Suppressor macrophage treated with lipopolysaccharide for 1 hour (primary cell): ENCODE data around the gene CNTLN.
A peak's percentile ranks its signal among the peaks of the same experiment; 100 is the strongest.

Source experiments
- DNase-seq, 3 donors: peaks; one replicate each; pipeline ENCODE4 v3.0.0-alpha.2; 2020 to 2022

Gene CNTLN, protein sequence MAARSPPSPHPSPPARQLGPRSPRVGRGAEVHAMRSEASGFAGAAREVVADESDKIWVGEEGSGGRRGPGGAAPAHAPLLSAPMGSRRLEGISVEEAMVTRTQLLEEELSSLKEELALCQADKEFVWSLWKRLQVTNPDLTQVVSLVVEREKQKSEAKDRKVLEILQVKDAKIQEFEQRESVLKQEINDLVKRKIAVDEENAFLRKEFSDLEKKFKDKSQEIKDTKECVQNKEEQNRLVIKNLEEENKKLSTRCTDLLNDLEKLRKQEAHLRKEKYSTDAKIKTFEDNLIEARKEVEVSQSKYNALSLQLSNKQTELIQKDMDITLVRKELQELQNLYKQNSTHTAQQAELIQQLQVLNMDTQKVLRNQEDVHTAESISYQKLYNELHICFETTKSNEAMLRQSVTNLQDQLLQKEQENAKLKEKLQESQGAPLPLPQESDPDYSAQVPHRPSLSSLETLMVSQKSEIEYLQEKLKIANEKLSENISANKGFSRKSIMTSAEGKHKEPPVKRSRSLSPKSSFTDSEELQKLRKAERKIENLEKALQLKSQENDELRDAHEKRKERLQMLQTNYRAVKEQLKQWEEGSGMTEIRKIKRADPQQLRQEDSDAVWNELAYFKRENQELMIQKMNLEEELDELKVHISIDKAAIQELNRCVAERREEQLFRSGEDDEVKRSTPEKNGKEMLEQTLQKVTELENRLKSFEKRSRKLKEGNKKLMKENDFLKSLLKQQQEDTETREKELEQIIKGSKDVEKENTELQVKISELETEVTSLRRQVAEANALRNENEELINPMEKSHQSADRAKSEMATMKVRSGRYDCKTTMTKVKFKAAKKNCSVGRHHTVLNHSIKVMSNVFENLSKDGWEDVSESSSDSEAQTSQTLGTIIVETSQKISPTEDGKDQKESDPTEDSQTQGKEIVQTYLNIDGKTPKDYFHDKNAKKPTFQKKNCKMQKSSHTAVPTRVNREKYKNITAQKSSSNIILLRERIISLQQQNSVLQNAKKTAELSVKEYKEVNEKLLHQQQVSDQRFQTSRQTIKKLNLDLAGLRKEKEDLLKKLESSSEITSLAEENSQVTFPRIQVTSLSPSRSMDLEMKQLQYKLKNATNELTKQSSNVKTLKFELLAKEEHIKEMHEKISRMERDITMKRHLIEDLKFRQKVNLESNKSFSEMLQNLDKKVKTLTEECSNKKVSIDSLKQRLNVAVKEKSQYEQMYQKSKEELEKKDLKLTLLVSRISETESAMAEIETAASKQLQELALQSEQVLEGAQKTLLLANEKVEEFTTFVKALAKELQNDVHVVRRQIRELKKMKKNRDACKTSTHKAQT (N-terminal part only)

DNA sequence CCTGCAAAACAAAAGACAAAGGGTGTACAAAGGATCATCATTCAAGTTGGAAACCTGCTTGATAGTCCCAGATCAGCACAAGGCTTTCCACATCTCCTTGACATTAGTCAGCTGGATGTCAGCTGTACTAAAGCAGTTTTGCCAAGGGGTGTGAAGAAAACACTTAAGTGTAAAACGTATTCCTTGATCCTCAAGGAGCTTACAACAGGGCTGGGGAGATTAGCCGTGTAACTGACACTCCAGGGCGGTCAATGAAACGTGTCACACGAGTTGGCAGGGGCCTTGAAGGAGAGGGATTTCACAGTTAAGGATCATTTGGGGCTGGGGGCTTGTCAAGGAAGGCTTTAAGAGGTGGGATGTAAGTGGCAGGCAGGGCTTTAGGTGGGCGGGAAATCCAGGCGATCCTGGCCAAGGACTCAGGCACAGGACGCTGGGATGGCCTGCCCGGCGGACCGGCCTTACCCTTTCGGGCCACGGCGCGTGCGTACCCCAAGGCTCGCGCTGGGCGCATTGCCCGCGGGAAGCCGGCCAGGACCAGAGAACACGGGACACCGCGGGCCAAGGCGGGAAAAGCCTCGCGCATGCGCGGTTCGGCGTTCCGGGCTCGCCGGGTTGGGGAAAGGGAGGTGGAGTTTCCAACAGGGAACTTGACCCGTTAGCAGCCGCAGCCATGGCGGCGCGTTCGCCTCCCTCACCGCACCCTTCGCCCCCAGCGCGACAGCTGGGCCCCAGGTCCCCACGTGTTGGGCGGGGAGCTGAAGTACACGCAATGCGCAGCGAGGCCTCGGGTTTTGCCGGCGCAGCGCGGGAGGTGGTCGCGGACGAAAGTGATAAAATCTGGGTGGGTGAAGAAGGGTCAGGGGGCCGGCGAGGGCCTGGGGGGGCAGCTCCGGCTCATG is at the start of gene CNTLN:
CNTLN (plus strand) TSS at position 645 of the 899 bp plus-strand sequence; CDS start at position 671, 26 bp downstream.
- DNase-seq, result peak; percentile 96 to 98 (median 97)

DNA sequence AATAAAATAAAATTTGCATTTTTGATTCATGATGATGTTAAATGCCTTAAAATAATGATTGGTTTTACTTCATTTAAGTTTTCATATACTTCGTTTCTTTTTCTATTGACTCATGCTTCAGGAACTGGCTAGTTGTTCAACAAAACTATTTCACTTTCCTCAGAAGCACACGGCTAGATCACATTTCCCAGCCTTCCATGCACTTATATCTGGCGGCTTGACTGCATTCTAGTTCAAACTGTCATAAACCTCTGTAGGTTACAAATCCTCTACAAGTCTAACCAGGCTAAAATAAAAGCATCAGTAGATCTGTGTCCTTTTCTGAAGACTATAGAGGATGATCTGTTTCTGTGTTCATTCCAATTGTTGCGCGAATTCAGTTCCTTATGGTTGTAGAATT is 46.3 kb upstream of the CNTLN start:
- no peak for DNase-seq

DNA sequence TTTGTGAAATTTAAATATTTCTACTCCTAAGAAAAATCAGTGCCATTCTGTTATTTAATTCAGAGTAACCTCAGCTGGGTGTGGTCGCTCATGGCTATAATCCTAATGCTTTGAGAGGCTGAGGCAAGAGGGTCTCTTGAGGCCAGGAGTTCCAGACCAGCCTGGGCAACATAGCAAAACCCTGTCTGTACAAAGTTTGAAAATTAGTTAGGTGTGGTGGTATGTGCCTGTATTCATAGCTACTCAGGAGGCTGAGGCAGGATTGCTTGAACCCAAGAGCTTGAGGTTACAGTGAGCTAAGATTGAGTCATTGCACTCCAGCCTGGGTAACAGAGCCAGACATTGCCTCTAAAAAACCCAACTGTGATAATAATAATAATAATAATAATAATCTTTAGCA is 44.8 kb upstream of the CNTLN start:
- DNase-seq, result no peak

DNA sequence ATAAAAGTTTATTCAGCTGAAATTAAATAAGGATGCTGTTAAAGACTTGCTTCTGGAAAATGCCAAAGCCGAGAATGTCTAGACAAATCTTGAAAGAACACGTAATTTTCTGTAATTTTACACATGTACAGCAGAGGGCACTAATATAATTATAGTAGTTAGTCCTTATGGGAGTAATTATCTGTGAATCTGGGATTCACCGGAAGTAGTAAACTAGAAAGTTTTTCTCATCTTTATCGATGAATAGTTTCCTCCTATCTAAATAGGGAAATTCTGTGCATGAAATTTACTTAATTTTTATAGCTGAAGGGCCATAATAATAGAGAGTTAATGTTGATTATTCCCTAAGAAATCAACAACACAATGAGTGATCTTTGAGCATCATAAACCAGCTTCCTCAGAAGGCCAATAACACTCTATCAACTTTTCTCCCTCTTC is 18.4 kb upstream of the CNTLN start:
- peak; percentile 29 to 79 (median 74) for DNase-seq

DNA sequence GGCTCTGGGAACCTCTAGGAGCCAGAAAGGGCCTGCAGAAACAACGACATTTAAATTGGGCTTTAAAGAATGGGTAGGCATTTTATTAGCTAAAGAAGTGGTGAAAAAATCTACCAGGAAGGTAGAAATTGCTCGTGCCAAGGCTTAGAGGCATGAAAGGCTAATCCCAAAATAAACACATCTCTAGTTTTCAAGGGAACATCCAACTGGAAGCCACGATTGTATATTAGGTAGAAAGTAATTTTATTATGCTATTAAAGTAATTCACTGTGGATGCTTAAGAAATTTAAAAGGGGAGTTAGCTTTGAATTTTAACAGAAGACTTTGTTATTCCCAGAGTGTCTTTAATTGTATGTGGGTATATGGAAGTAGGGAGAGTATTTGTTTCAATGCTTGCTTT is 17.5 kb upstream of the CNTLN start:
- DNase-seq, result peak in 1 of 3 donors; percentile 8

DNA sequence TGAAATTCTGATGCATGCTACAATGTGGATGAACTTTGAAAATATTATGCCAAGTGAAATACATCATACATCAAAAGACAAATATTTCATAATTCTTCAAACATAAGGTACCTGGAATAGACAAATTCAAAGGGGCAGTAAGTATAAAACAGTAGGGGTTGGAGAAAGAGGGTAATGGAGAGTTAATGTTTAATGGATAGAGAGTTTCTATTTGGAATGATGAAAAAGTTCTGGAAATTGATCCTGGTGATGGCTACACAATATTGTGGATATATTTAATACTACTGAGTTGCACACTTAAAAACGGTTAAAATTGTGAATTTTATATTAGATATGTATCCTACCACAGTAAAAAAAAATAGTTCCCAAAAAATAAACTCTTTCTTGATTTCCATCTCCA is 14.6 kb upstream of the CNTLN start:
- DNase-seq, result no peak

DNA sequence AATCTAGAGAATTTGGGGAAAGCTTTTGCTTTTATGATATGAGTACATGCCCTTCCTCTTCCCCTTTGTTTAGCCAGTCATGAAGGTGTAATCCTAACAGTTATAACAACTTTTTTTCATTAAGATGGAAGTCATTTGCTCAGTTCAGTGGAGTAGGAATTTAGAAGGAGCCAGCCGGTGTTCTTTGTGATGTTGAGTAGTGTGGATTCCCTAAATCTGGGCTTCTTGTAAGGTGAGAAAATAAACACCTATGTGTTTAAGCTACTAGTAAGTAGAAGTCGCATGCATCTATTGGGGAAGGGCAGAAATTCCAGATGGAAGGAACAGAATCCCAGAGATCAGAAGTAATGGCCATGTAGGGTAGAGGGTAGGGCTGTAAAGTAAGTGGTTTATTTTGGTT is 13.6 kb upstream of the CNTLN start:
- no peak for DNase-seq

DNA sequence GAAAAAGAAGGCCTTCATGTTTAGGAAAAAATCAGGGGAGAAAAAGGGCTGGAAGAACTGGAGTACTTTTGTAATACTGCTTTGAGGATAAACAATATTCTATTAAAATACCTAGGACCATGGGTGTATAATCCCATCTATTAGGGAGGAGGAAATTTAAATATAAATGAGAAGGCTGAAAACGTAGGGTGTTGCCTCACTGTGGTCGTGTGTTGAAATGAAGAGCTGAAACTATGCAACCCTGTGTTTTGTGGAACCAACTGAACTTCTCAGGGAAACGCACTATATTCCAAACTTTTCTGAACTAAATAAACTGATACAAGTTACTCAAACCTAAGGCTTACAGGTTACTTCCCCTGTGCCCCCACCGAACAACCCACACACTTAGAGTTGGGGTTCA is 4.5 kb upstream of the CNTLN start:
- DNase-seq, result peak; percentile 45 to 61 (median 52)

DNA sequence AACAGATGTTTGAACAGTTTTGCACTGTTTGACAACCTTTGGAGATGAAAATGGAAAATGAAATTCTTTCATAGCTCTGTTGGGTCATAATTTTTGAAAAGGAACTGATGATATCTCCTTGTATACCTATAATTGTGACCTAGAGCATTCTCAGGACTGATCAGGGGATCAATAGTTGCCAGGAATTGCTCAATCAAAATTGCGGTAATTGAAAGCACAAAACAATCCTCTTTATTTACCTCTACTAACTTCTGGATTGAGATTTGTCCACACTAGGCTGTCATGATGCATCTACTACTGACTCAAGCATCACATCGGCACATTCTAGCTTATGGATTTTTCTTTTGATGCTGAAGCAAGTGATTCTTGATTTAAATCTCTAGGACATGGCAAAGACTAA is 4.1 kb upstream of the CNTLN start:
- no peak for DNase-seq

DNA sequence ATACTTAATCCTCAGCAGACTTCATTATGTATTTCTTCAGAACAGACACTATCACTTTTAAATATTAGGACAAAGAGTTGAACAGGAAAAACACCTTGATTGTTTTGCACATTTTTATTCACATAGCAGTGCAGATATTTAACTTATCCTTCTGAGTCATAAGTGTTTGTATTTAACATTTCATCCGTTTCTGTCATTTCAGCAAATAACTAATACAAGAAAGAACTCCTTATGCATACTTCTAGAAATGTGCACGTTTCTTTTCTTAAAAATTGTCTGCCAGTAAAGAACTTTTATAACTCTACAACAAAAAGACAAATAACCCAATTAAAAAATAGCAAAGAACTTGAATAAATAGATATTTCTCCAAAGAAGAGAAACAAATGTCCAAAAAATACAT is 3.3 kb upstream of the CNTLN start:
- no peak for DNase-seq

DNA sequence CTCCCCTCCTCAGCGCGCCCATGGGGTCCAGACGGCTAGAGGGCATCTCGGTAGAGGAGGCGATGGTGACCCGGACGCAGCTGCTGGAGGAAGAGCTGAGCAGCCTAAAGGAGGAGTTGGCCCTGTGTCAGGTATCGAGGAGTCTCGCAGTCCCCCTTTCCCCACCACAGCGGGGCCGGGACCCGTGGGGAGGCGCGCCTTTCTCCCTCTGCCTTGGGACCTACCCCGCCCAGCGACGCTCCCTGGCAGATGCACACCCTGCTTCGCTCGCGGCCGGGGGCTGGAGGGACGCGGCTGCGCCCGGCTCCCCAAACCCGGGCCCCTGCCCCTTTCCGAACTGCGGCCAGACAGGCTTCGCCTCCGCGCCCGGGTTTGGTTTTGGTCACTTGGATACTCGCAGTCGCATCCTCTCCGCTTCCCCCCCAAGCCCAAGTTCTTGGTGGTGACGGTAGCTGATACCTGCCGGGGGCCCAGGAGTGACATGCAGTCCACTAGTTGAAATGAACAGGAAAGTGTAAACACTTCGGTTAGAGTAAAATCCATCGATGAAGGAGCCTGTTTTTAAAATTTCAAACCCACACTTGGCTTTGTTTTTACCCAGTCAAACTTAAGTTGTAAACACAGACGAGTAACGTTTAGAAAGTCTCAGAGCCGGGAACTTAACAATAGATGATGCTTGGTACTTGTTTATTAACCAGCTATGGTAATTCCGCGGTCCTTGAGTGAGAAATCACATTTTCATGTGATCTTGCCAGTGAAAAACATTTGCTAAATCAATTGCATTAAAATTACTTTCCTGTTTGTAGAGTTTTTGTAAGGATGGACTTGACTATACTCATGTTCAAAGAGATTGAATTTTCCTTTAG is 688 bp downstream of the CNTLN start:
- DNase-seq, result peak; percentile 30 to 66 (median 31)

DNA sequence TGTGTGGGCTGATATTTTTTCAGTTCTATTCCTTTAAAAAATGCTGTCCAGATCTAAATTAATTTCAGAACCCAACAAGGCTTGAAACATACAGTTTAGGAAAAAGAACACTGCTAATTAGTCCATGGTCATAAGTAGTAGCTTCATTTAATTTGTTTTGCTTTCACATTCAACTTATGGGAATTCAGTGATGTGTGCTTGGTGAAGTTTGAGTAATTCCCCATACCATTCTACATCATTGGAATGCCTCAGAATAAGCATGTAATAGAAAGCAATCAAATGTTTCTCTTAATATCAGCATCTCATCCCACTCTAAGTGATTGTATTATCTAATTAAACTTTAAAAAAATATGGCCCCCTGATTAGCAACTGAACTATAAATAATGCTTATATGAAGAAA is 2.7 kb downstream of the CNTLN start:
- DNase-seq, result peak in 2 of 3 donors; percentile 27 to 53

DNA sequence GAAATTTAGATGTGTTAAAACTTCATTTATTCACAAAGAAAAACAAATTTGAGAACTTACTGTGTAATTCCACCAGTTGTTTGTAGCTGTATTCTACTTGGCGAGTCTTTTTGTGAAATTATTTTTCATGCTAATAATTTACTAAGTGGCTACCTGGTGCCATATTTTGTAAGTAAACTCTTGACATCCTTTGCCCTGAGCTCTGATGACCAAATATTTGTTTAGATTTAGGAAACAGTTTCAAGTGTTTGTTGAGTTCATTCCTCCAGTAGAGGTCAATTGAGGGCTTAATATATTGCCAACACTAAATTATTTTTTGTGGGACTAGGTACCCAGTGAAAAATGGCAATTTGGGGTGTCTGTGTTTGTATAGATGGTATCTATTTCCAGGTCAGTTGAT is 3.7 kb downstream of the CNTLN start:
- DNase-seq, result no peak

DNA sequence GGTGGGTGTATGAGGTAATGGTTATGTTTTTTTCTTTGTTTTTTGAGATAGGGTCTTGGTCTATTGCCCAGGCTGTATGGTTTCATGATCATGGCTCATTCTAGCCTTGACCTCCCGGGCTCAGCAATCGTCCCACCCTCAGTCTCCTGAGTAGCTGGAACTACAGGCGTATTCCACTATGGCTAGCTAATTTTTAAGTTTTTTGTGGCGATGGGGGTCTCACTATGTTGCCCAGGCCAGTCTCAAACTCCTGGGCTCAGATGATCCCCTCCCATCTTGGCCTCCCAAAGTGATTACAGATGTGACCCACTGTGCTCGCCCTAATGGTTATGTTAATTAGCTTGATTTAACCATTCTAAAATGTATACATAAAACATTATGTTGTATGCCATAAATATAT is 5.6 kb downstream of the CNTLN start:
- no peak for DNase-seq

DNA sequence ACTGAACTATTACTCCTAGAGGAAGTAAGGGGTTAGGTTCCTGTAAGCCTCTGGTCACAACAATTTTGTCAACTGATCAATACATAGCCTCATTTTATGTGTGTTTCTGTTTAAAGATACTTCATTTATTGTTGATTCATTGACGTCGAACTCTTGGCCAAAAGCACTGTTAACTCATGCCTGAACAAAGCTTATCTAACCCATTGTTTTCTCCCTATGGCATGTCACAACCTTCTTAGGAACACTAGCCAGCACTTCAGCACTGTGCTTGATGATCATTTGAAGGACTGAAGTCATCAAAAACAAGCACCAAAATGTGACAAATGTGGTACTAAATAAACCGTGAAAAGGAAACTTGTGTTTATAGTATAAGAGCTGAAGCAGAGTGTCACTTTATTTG is 13.5 kb downstream of the CNTLN start:
- no peak for DNase-seq

DNA sequence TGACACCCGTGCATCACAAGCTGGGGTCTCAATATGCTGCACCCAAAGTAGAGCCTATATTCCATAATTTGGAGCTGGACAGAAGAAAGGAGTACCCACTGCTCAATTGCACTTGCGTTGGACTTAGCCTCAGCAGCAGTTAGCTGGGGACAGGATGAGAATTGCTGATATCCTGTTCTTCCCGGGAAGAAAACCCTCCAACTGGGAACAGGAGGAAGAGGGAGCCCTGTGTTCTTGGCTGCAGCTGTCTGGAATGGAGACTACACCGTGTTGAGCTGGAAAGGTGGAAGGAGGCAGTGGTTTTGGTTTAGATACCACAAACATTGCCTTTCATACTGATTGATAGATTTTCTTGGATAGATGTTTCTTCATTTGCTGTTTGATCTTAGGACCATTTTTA is 24.6 kb downstream of the CNTLN start:
- DNase-seq, result no peak

DNA sequence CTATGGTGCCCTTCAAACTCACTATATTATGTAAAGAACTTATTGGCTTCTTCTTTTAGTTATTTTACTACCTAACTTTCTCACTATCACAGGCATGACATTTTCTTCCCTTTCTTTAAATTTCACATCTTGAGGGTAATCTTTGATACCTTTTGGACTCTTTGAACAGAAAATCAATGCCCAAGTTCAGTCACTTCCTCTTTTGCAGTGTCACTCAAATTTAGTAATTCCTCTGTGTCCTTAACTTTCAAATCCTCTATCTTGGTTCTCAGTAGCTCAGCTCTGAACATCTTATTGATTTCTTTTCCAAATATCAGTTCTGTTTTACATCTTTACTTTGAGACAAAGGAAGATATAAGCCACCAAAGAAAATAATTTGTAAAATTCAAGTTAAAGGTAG is 25.5 kb downstream of the CNTLN start:
- DNase-seq, result peak in 1 of 3 donors; percentile 24

DNA sequence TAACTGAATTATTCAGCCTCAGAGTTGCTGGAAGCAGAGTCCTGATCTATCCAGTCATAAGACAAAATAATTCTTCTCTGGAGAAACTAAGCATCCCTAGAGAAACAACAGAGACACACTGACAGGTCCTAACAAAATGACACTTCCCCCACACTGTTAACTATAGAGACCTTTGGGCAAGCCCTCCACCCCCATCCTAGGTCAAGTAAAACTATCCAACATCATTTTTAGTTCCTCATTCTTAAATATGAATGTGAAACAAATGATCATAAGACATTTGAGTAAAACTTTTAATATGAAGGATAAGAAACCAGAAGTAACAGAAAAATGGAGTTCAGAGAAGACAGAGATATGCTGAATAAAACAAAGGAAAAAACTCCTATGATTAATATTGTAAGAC is 30.9 kb downstream of the CNTLN start:
- peak; percentile 56 to 70 (median 59) for DNase-seq

DNA sequence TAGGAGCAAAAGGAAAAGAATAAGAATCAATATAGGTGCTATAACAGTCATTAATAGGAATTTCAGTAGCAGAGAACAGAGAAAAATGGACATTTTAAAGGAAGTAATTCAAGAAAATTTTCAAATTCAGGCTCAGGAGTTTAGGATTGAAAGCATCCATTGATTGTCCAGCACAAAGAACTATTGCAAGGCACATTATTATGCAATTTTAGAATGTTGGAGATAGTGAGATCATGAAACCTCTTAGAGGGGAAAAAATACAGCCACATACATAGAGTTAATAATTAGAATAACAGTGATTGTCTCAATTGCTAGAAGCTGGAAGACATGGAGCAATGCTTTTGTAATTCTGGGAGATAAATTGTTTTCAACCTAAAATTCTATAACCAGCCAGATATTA is 31.5 kb downstream of the CNTLN start:
- peak; percentile 15 to 51 (median 41) for DNase-seq

DNA sequence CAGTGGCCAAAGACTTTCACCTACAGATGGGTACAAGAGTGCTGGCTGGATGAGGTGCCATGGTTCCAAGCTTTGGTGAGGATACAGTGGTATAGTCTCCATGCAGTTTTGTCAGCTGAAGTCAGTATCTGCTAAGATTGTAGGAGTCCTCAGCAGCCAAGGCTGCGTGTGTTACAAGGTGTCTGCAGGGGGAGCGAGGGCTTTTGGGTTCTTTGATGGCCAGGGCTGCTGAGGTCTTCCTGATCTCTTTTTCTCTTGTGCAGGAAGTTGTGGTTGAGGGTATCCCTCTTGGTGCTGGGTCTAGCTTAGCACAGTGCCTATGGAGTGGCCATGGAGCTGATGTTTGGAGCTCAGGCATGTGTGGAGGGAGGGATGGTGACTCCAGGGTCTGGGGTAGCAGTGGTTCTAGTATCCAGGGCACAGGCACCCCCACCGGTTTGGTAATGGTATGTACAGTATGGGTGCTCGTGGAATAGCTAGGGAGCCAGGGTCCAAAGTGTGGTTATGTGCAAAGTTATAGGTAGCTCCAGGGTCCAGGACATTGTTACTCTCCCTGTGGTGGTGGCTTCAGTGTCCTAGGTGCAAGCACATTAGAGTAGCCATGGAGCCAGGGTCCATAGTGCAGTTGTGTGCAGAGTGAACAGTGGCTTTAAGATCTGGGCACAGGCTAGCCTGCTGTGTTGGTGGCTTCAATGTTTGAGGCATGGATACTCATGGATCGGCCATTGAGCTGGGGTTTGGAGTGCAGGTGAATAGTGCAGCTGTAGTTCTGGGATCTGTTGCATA is 36.7 kb downstream of the CNTLN start:
- DNase-seq, result no peak
